CD4-positive, alpha-beta T cell (primary cell): ENCODE data around the gene NARS2. TPM values are rescaled to one million over a fixed set of nuclear protein-coding genes. Genes with fewer than 3 reads are reported as not detected.
"Not testable (repeated sequence)": the region's sequence is repeated elsewhere in the genome, so short reads cannot be mapped to it uniquely, and the experiment has no call there.

Source experiments
- ATAC-seq: fragments of 200-7000 bp; cut with Tn5 transposase; one replicate; pipeline ENCODE4 v1.10.0; 2022; ENCODE audit warnings: mild to moderate bottlenecking; ENCODE audit not compliant: poor library complexity
- CTCF ChIA-PET: fragments of 350-600 bp; sonication (Branson Sonifier 250); formaldehyde crosslinking; loops from one replicate; lab custom pipeline; 2021; ENCODE audit warnings: antibody characterized with exemption, inconsistent platforms; lab: Charles Lee
- POLR2A ChIA-PET: fragments of 350-600 bp; sonication (Branson Sonifier 250); formaldehyde crosslinking; loops from one replicate; lab custom pipeline; 2021; ENCODE audit warnings: antibody characterized with exemption, inconsistent platforms; lab: Charles Lee
- DNase-seq, 14 experiments: peaks; one replicate each; pipeline ENCODE4 v3.0.0-alpha.2; 2013 to 2020; ENCODE audit warnings: mixed read lengths in 2 of 14
- H3K27ac ChIP-seq, 2 donors: one replicate each; pipeline versions ENCODE4 v1.5.1 to v1.7.0; 2013; ENCODE audit warnings: low read length in 2 of 2, low read depth in 1 of 2, mild to moderate bottlenecking in 1 of 2
- H3K27me3 ChIP-seq, 2 experiments: 1 replicate in 1 of 2; 2 replicates in 1 of 2; pipeline versions ENCODE4 v1.6.1 to v1.7.0; 2013; ENCODE audit warnings: low read length in 2 of 2, control low read depth in 1 of 2, mild to moderate bottlenecking in 1 of 2, moderate library complexity in 1 of 2; ENCODE audit not compliant: insufficient read depth in 2 of 2, control insufficient read depth in 1 of 2
- H3K36me3 ChIP-seq: one replicate; pipeline ENCODE4 v1.6.1; 2013; ENCODE audit warnings: low read length, control low read depth; ENCODE audit not compliant: insufficient read depth
- H3K4me1 ChIP-seq: one replicate; pipeline ENCODE4 v1.6.1; 2013; ENCODE audit warnings: low read length, control low read depth; ENCODE audit not compliant: insufficient read depth
- H3K4me3 ChIP-seq: one replicate; pipeline ENCODE4 v1.5.1; 2013; ENCODE audit warnings: mild to moderate bottlenecking, low read length, moderate library complexity
- H3K9me3 ChIP-seq, 2 experiments: 1 replicate in 1 of 2; 2 replicates in 1 of 2; pipeline versions ENCODE4 v1.6.1 to v1.7.0; 2013; ENCODE audit warnings: low read length in 2 of 2, mild to moderate bottlenecking in 2 of 2, control low read depth in 1 of 2, moderate library complexity in 1 of 2; ENCODE audit not compliant: control insufficient read depth in 1 of 2, insufficient read depth in 1 of 2
- H3K27ac Mint-ChIP-seq: one replicate; pipeline ENCODE4 v1.8.0; 2020; ENCODE audit warnings: mixed read lengths
- H3K27me3 Mint-ChIP-seq: one replicate; pipeline ENCODE4 v1.8.0; 2021; ENCODE audit warnings: mixed read lengths
- H3K36me3 Mint-ChIP-seq: one replicate; pipeline ENCODE4 v1.8.0; 2021; ENCODE audit warnings: low read depth, mixed read lengths
- H3K4me1 Mint-ChIP-seq: one replicate; pipeline ENCODE4 v1.8.0; 2021; ENCODE audit warnings: low read depth, mixed read lengths
- H3K4me3 Mint-ChIP-seq: one replicate; pipeline ENCODE4 v1.8.0; 2020; ENCODE audit warnings: mild to moderate bottlenecking, mixed read lengths
- H3K9me3 Mint-ChIP-seq: one replicate; pipeline ENCODE4 v1.8.0; 2020; ENCODE audit warnings: mixed read lengths
- CTCF ChIP-seq: fragments of 200-600 bp; IDR thresholded peaks from one replicate; pipeline ENCODE4 v1.8.0; 2022; ENCODE audit warnings: antibody characterized with exemption, mild to moderate bottlenecking
- intact Hi-C, 2 experiments: fragments of 100-400 bp; cut with DNase I in 1 of 2; cut with micrococcal nuclease in 1 of 2; formaldehyde crosslinking; loops; one replicate each; pipeline versions ENCODE4 v1.15.1 to v1.9.0; 2023 to 2025; cut with DNase I, micrococcal nuclease
- total RNA-seq, 174 experiments: library from RNA in 2 of 174; stranded (reverse) in 2 of 174; gene quantifications; one replicate each; pipeline ENCODE4 v1.2.3 and lab custom pipeline; 2021 to 2026

The NARS2 gene
- total RNA-seq, 2 experiments from 2014 or later: 8.7 to 9.3 TPM

- no peak overlapping the region for H3K27ac ChIP-seq
- no peak for DNase-seq
- ChIA-PET CTCF (interaction anchor here (0.6 kb wide), 1 partner anchor 48 kb away, joined by 3 read pairs; no protein-coding TSS in a partner anchor), POLR2A (no interaction called here)
- H3K27me3 ChIP-seq: no peaks in the 10 kb centered on the region
- Mint-ChIP-seq H3K9me3 (no peaks in the 10 kb centered on the region), H3K4me3 (no peak overlapping the region), H3K27ac (no peak overlapping the region), H3K4me1 (peaks cover 26% of the 10 kb centered on the region), H3K27me3 (no peaks in the 10 kb centered on the region), H3K36me3 (peaks cover 68% of the 10 kb centered on the region)
- H3K4me3 ChIP-seq: no peak overlapping the region
- intact Hi-C loops: no loop called here
- ATAC-seq: no peak
- peaks cover 8% of the 10 kb centered on the region for H3K36me3 ChIP-seq
- H3K4me1 ChIP-seq: peaks cover 11% of the 10 kb centered on the region
- no peak for TF ChIP-seq CTCF
- H3K9me3 ChIP-seq: no peaks in the 10 kb centered on the region
Observed at GRCh38 chr11:78467931-78468330, 106.7 kb downstream of the NARS2 start.

- DNase-seq (no peak), ATAC-seq (no peak)
- no peak overlapping the region for H3K27ac ChIP-seq
- ChIA-PET CTCF (no interaction called here), POLR2A (no interaction called here)
- no peak overlapping the region for H3K4me3 ChIP-seq
- no peaks in the 10 kb centered on the region for H3K9me3 Mint-ChIP-seq
- H3K9me3 ChIP-seq: no peaks in the 10 kb centered on the region
- H3K27me3 ChIP-seq: no peaks in the 10 kb centered on the region
- H3K36me3 ChIP-seq: peaks cover 8% of the 10 kb centered on the region
- no peak for TF ChIP-seq CTCF
- H3K4me1 ChIP-seq: peaks cover 11% of the 10 kb centered on the region
- H3K27ac Mint-ChIP-seq: peak overlapping the region; percentile 84
- peaks cover 26% of the 10 kb centered on the region for H3K4me1 Mint-ChIP-seq
- H3K36me3 Mint-ChIP-seq: peaks cover 64% of the 10 kb centered on the region
- no peaks in the 10 kb centered on the region for H3K27me3 Mint-ChIP-seq
- H3K4me3 Mint-ChIP-seq: no peak overlapping the region
- intact Hi-C loops: no loop called here
Observed at GRCh38 chr11:78467370-78467769, 107.3 kb downstream of the NARS2 start.

- Mint-ChIP-seq H3K4me1 (peaks cover 26% of the 10 kb centered on the region), H3K9me3 (no peaks in the 10 kb centered on the region), H3K27me3 (no peaks in the 10 kb centered on the region), H3K4me3 (peak overlapping the region; percentile 74), H3K27ac (peak overlapping the region; percentile 84), H3K36me3 (peaks cover 72% of the 10 kb centered on the region)
- TF ChIP-seq CTCF: no peak
- DNase-seq (peak in 8 of 14 experiments; percentile 3 to 77 (median 10)), ATAC-seq (peak; percentile 93)
- intact Hi-C loops: no loop called here
- ChIA-PET CTCF (no interaction called here), POLR2A (interaction anchor here (0.8 kb wide), 1 partner anchor 48 kb away, joined by 5 read pairs; the partner anchor contains the start of gene GAB2)
- Histone ChIP-seq H3K4me1 (peaks cover 11% of the 10 kb centered on the region), H3K4me3 (peak overlapping the region; percentile 35), H3K27me3 (no peaks in the 10 kb centered on the region), H3K36me3 (peaks cover 17% of the 10 kb centered on the region), H3K9me3 (no peaks in the 10 kb centered on the region), H3K27ac (peak overlapping the region in 1 of 2 donors; percentile 49)
Observed at GRCh38 chr11:78465169-78465942, 109.3 kb downstream of the NARS2 start.

- H3K27me3 Mint-ChIP-seq, CTCF ChIA-PET, DNase-seq, H3K4me3 Mint-ChIP-seq, intact Hi-C loops, H3K9me3 ChIP-seq, H3K9me3 Mint-ChIP-seq, ATAC-seq, H3K27me3 ChIP-seq: not testable (repeated sequence)
- Histone ChIP-seq H3K27ac (peak overlapping the region in 1 of 2 donors; percentile 49), H3K4me3 (peak overlapping the region; percentile 35), H3K36me3 (peaks cover 21% of the 10 kb centered on the region), H3K4me1 (peaks cover 11% of the 10 kb centered on the region)
- H3K27ac Mint-ChIP-seq: peak overlapping the region; percentile 21
- H3K36me3 Mint-ChIP-seq: peaks cover 72% of the 10 kb centered on the region
- H3K4me1 Mint-ChIP-seq: peaks cover 23% of the 10 kb centered on the region
- POLR2A ChIA-PET: interaction anchor here (1.2 kb wide), 1 partner anchor 46 kb away, joined by 3 read pairs; no protein-coding TSS in a partner anchor
Observed at GRCh38 chr11:78464787-78465168, 109.9 kb downstream of the NARS2 start.
